GM19043 (cell line): ENCODE measurements around the gene DLST.
A peak's percentile ranks its signal among the peaks of the same experiment; 100 is the strongest.

Experiments
- ATAC-seq: cut with Tn5 transposase; IDR thresholded peaks from one replicate; pipeline ENCODE4 v1.9.1; 2021; ENCODE audit warnings: low read depth; ENCODE audit not compliant: unreplicated experiment

DLST gene

GRCh38 chr14:74936151-74936550 is 54.4 kb downstream of the DLST start:
- no peak for ATAC-seq

GRCh38 chr14:74936731-74937130 is 55.0 kb downstream of the DLST start:
- ATAC-seq: no peak

GRCh38 chr14:74937171-74937570 is 55.5 kb downstream of the DLST start:
- no peak for ATAC-seq

GRCh38 chr14:74938531-74939495 is 57.1 kb downstream of the DLST start:
- no peak for ATAC-seq

- ATAC-seq: no peak
Measured at GRCh38 chr14:74940956-74941565, 59.3 kb downstream of the DLST start.

GRCh38 chr14:74941676-74942097 is 60.0 kb downstream of the DLST start:
- ATAC-seq: peak; percentile 50

- ATAC-seq: no peak
Measured at GRCh38 chr14:74942181-74942580, 60.5 kb downstream of the DLST start.

DNA sequence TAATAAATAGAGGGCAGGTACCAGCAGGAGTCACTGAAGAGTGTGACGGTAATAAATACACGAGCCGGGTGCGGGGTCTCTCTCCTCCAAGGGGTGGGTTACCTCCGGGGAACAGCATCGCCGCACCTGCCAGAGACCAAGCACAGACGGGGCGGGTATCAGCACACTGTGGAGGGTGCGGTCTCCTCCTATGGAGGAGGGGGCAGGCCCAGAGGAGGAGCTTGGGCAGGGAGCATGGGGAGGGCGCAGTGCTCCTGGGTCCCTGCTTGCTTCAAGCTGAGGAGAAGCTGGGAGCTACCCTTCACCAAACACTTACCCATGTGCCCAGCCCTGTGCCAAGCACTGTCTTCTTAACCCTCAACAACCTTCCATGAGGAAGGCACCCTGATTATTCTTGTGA is 60.9 kb downstream of the DLST start:
- ATAC-seq: no peak

GRCh38 chr14:74945261-74945851 is 63.6 kb downstream of the DLST start:
- no peak for ATAC-seq

DNA sequence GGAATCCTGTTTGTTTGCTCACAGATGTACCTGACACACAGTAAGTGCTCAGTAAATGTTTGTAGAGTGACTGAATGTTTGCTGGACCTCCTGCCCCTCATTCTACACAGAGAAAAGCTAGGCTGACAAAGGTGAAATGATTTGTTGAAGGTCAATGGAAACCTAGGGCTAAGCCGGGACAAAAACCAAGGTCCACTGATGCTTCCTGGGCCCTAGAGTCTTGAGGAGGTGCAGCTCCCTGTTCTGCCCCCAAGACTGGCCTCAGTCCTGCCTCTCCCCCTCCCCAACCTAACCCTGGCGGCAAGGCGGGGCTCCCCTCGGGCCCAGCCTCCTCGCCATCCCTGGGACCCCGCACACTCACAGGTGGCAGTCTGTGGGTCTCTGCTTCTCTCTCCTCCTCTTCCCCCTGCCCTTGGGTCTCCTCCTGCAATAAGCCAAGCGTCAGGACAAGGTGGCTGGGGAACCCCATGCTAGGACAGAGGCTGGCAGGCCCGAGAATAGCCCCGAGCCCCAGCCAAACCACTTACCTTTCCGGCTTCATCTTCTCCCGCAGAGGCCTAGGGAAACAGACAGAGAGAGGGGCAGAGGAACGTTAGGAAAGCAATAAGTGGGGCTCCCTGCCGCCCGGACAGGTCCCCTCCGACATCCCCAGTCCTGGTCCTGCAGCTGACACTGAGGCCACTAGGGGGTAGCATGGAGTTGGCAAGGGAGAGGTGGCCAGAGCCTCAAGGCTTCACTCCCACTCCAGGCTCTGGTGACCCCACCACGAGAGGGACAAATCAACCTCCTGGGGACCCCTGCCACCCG is 64.3 kb downstream of the DLST start:
- ATAC-seq: no peak

GRCh38 chr14:74946659-74947281 is 65.1 kb downstream of the DLST start:
- ATAC-seq: no peak

- ATAC-seq: no peak
Measured at GRCh38 chr14:74947353-74948227, 65.9 kb downstream of the DLST start.

DNA sequence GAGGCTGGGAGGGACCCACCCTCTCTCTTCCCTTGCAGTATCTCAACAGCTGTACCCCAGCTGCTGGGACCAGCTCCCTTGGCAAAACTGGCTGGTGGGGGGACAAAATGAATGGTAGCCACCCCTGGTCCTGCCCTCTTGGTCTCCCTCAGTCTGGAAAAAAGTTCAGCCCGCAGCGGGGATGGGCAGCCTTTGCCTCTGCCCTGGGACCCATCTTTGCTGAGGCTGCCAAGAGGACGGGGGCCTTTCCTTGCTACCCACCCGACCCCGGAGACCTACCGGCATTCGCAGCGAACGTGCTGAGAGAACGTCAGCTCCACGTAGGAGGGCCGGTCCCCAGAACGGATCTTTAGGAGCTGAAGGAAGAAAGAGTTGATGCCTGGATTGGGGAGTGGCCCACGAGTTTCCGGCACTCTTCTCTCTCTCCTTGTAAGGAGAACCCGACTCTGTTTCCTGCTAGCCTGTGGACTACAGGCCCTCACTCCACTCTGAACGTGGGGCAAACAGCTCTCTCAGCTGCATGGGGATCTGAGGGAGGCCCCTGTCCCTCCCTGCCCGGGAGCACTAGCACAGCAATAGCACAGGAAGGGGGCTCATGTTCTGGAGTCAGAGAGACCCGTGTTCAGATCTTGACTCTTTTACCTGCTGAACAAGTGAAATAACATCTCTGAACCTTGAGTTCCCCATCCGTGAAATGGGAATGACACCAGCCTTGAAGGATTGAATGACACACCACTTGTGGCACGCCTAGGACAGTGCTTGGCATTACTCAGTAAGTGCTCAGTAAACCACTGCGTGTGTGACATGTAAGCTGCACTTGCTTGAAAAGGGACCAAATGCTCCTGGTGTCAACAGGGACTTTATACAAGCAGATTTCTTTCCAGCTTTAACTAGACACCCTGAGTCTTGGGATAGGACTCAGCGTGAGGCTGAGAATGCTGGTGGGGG is 66.8 kb downstream of the DLST start:
- no peak for ATAC-seq

DNA sequence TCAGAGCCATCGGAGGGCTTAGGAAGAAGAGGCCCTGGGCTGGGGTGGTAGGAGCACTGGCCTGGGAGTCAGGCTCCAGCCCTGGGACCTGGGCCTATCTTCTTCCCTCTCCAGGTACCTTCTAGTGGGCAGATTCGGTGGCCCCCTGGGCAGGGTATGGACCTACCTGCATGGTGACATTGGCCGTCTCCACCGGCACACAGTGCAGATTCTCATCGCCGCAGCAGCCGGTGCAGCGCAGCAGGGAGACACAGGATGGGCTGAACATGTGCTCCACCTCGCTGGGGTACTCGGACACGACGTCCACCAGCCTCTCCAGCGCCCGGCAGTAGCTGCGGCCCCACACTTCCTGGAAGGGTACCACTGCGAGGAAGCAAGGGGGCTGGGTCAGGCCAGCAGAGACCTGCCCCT is 67.5 kb downstream of the DLST start:
- ATAC-seq: no peak

GRCh38 chr14:74949859-74950573 is 68.3 kb downstream of the DLST start:
- no peak for ATAC-seq

GRCh38 chr14:74950795-74951442 is 69.2 kb downstream of the DLST start:
- ATAC-seq: no peak
